ENCODE results near the gene LIPT2.
A peak's percentile ranks its signal among the peaks of the same experiment; 100 is the strongest.
"Not testable (repeated sequence)": the region's sequence is repeated elsewhere in the genome, so short reads cannot be mapped to it uniquely, and the experiment has no call there.

Gene LIPT2

GRCh38 chr11:74492974-74493790, at the start of gene LIPT2:
Gene LIPT2, minus strand, starts transcription at chr11:74493724. Its CDS starts 21 bp downstream, at chr11:74493703.
- DNase-seq (ENCODE audit: low spot score), result peak; percentile 98

- no peak for DNase-seq (ENCODE audit: low spot score)
Measured at GRCh38 chr11:74541466-74541865, 47.9 kb upstream of the LIPT2 start.

- no peak for DNase-seq (ENCODE audit: low spot score)
Measured at GRCh38 chr11:74540270-74540669, 46.7 kb upstream of the LIPT2 start.

GRCh38 chr11:74538680-74539079, 45.2 kb upstream of the LIPT2 start:
- no peak for DNase-seq (ENCODE audit: low spot score)

GRCh38 chr11:74535371-74536160, 42.0 kb upstream of the LIPT2 start:
- DNase-seq (ENCODE audit: low spot score), result no peak

- DNase-seq (ENCODE audit: low spot score), result not testable (repeated sequence)
Measured at GRCh38 chr11:74534946-74535275, 41.4 kb upstream of the LIPT2 start.

- no peak for DNase-seq (ENCODE audit: low spot score)
Measured at GRCh38 chr11:74534216-74534945, 40.9 kb upstream of the LIPT2 start.

GRCh38 chr11:74533421-74533820, 39.9 kb upstream of the LIPT2 start:
- no peak for DNase-seq (ENCODE audit: low spot score)

GRCh38 chr11:74532501-74533246, 39.1 kb upstream of the LIPT2 start:
- DNase-seq (ENCODE audit: low spot score), result no peak

GRCh38 chr11:74524978-74525377, 31.5 kb upstream of the LIPT2 start:
- no peak for DNase-seq (ENCODE audit: low spot score)

- DNase-seq (ENCODE audit: low spot score), result no peak
Measured at GRCh38 chr11:74524501-74524900, 31.0 kb upstream of the LIPT2 start.

- no peak for DNase-seq (ENCODE audit: low spot score)
Measured at GRCh38 chr11:74522776-74523175, 29.3 kb upstream of the LIPT2 start.

GRCh38 chr11:74521666-74522252, 28.2 kb upstream of the LIPT2 start:
- no peak for DNase-seq (ENCODE audit: low spot score)

- no peak for DNase-seq (ENCODE audit: low spot score)
Measured at GRCh38 chr11:74520927-74521665, 27.6 kb upstream of the LIPT2 start.

- DNase-seq (ENCODE audit: low spot score), result no peak
Measured at GRCh38 chr11:74520316-74520715, 26.8 kb upstream of the LIPT2 start.

GRCh38 chr11:74519710-74520109, 26.2 kb upstream of the LIPT2 start:
- no peak for DNase-seq (ENCODE audit: low spot score)

- not testable (repeated sequence) for DNase-seq (ENCODE audit: low spot score)
Measured at GRCh38 chr11:74517592-74517991, 24.1 kb upstream of the LIPT2 start.

GRCh38 chr11:74507582-74507981, 14.1 kb upstream of the LIPT2 start:
- no peak for DNase-seq (ENCODE audit: low spot score)

- DNase-seq (ENCODE audit: low spot score), result no peak
Measured at GRCh38 chr11:74506823-74507222, 13.3 kb upstream of the LIPT2 start.

- DNase-seq (ENCODE audit: low spot score), result no peak
Measured at GRCh38 chr11:74505911-74506310, 12.4 kb upstream of the LIPT2 start.

Measured in activated CD4-positive, alpha-beta T cell treated with anti-CD3 and anti-CD28 coated beads, Interleukin-2, Interleukin-4, amounts not matched to agents 100 ng/mL and 50 ng/mL, durations not matched to agents 16 hours and 8 hours (primary cell).